Stomach (tissue), 9 donors: Measurements from ENCODE around the gene OSTF1. TPM values are rescaled to one million over a fixed set of nuclear protein-coding genes. Genes with fewer than 3 reads are reported as not detected.

Experiments
- DNase-seq, 2 donors: peaks; one replicate each; pipeline versions ENCODE4 v3.0.0 to v3.0.0-alpha.2; 2013 to 2019
- H3K27ac ChIP-seq, 5 donors: fragments of 200-600 bp in 4 of 5; sonication (generic) in 4 of 5; one replicate each; pipeline ENCODE4 v1.5.1; 2013 to 2019; ENCODE audit warnings: mild to moderate bottlenecking in 1 of 5, moderate library complexity in 1 of 5
- H3K27me3 ChIP-seq, 3 donors: fragments of 200-600 bp; sonication (generic); one replicate each; pipeline ENCODE4 v1.5.1; 2017 to 2019; ENCODE audit warnings: mixed run types in 1 of 3
- H3K36me3 ChIP-seq, 4 donors: fragments of 200-600 bp; sonication (generic); 1 replicate in 3 of 4; 2 replicates in 1 of 4; pipeline ENCODE4 v1.5.1; 2016 to 2019
- H3K4me1 ChIP-seq, 4 donors: fragments of 200-600 bp; sonication (generic); one replicate each; pipeline ENCODE4 v1.5.1; 2016 to 2019
- H3K4me3 ChIP-seq, 4 donors: fragments of 200-600 bp; sonication (generic) in 3 of 4; one replicate each; pipeline ENCODE4 v1.5.1; 2016 to 2019; ENCODE audit warnings: mild to moderate bottlenecking in 1 of 4
- H3K9me3 ChIP-seq, 4 donors: fragments of 200-600 bp; sonication (generic); one replicate each; pipeline ENCODE4 v1.5.1; 2016 to 2019
- CTCF ChIP-seq, 7 experiments: fragments of 450-650 bp in 4 of 7; fragments of 200-600 bp in 3 of 7; sonication (generic) in 3 of 7; IDR thresholded peaks; one replicate each; pipeline ENCODE4 v1.5.1; 2016 to 2019; ENCODE audit warnings: antibody characterized with exemption in 7 of 7, control low read depth in 2 of 7, mild to moderate bottlenecking in 1 of 7
- EP300 ChIP-seq: sonication (generic); formaldehyde crosslinking; IDR thresholded peaks from one replicate; pipeline ENCODE4 v1.6.1; 2017; ENCODE audit warnings: antibody characterized with exemption
- POLR2A ChIP-seq, 4 donors: fragments of 450-650 bp; IDR thresholded peaks; one replicate each; pipeline ENCODE4 v1.6.1; 2016; ENCODE audit warnings: antibody characterized with exemption in 4 of 4, control low read depth in 2 of 4, mild to moderate bottlenecking in 1 of 4, moderate library complexity in 1 of 4
- POLR2AphosphoS5 ChIP-seq, 3 donors: sonication (generic); formaldehyde crosslinking; IDR thresholded peaks; one replicate each; pipeline ENCODE4 v1.6.1; 2016; ENCODE audit warnings: antibody characterized with exemption in 3 of 3
- WGBS, 5 donors: extraction: QIAGEN DNeasy Blood & Tissue Kit in 3 of 5; methylation state at CpG; one replicate each; pipeline versions ENCODE4 v1.1.5 to v1.1.7; 2013 to 2018; 5-methylcytosine and 5-hydroxymethylcytosine counted together
- intact Hi-C: fragments of 100-400 bp; cut with DNase I; formaldehyde crosslinking; loops from one replicate; pipeline ENCODE4 v1.15.1; 2023; ENCODE audit warnings: low total_unique reads
- polyA plus RNA-seq, 3 donors: library from polyadenylated mRNA; stranded (reverse); fragments of 200-250 nt; gene quantifications; one replicate each; pipeline ENCODE4 v1.2.3, GENCODE V29; 2013
- total RNA-seq, 5 donors: library from RNA; depleted of rRNA; stranded (reverse); fragments of >200 nt; gene quantifications; one replicate each; pipeline versions ENCODE4 v1.1.0 to v1.2.3, GENCODE V29; 2014 to 2016
- donor health status: healthy with polysubstance abuse.
- donor health status: Bipolar disorder and iron deficiency.
- donor health status: healthy.

OSTF1 gene
- total and polyA plus RNA-seq, 8 donors = 2.2 to 79.4 (median 43.5) TPM; not detected in 1

- Histone ChIP-seq H3K9me3 (no peaks in the 10 kb centered on the region), H3K4me3 (no peak overlapping the region), H3K4me1 (peaks cover 0 to 9% (median 3%) of the 10 kb centered on the region in 4 donors), H3K27ac (peak overlapping the region in 1 of 5 donors; percentile 23), H3K36me3 (peaks cover 11 to 73% (median 60%) of the 10 kb centered on the region in 4 donors), H3K27me3 (no peaks in the 10 kb centered on the region)
- TF ChIP-seq EP300 = no peak
- TF ChIP-seq CTCF (IDR thresholded peaks at IDR 0.05) = no peak
- TF ChIP-seq POLR2A (IDR thresholded peaks at IDR 0.05) = no peak
- no peak for TF ChIP-seq POLR2AphosphoS5 (IDR thresholded peaks at IDR 0.05)
- peak in 1 of 2 donors; percentile 24 for DNase-seq
- WGBS, 5 donors = 81 to 95% (median 90%) methylated on average over 2 of the region's 2 CpGs
- intact Hi-C loops = no loop called here
These were observed 23.8 kb upstream of the OSTF1 start for GRCh38 chr9:75064307-75065025.

GRCh38 chr9:75065510-75065909 is 22.8 kb upstream of the OSTF1 start:
- TF ChIP-seq CTCF (IDR thresholded peaks at IDR 0.05) (no peak), POLR2AphosphoS5 (IDR thresholded peaks at IDR 0.05) (no peak), POLR2A (IDR thresholded peaks at IDR 0.05) (no peak), EP300 (no peak)
- no peaks in the 10 kb centered on the region for H3K27me3 ChIP-seq
- H3K4me1 ChIP-seq = peaks cover 0 to 9% (median 3%) of the 10 kb centered on the region in 4 donors
- intact Hi-C loops = no loop called here
- WGBS, 5 donors = 52 to 96% (median 93%) methylated on average over 2 of the region's 2 CpGs
- no peak for DNase-seq
- peaks cover 11 to 75% (median 58%) of the 10 kb centered on the region in 4 donors for H3K36me3 ChIP-seq
- H3K27ac ChIP-seq = no peak overlapping the region
- H3K9me3 ChIP-seq = no peaks in the 10 kb centered on the region
- H3K4me3 ChIP-seq = no peak overlapping the region

- TF ChIP-seq EP300 (no peak), POLR2A (IDR thresholded peaks at IDR 0.05) (no peak), POLR2AphosphoS5 (IDR thresholded peaks at IDR 0.05) (no peak)
- no peak for DNase-seq
- H3K27me3 ChIP-seq = no peaks in the 10 kb centered on the region
- H3K27ac ChIP-seq = no peak overlapping the region
- WGBS, 5 donors = 73 to 99% (median 88%) methylated on average over 4 of the region's 4 CpGs
- intact Hi-C loops = no loop called here
- peaks cover 7 to 52% (median 42%) of the 10 kb centered on the region in 4 donors for H3K36me3 ChIP-seq
- H3K4me1 ChIP-seq = peaks cover 0 to 9% (median 3%) of the 10 kb centered on the region in 4 donors
- no peaks in the 10 kb centered on the region for H3K9me3 ChIP-seq
- H3K4me3 ChIP-seq = no peak overlapping the region
These were observed 20.4 kb upstream of the OSTF1 start for GRCh38 chr9:75067894-75068293.

- H3K27ac ChIP-seq = no peak overlapping the region
- 44 to 74% (median 65%) methylated on average over 2 of the region's 2 CpGs for WGBS, 5 donors
- intact Hi-C loops = no loop called here
- H3K9me3 ChIP-seq = no peaks in the 10 kb centered on the region
- no peak overlapping the region for H3K4me3 ChIP-seq
- peaks cover 7 to 45% (median 36%) of the 10 kb centered on the region in 4 donors for H3K36me3 ChIP-seq
- TF ChIP-seq CTCF (IDR thresholded peaks at IDR 0.05) (no peak), EP300 (no peak), POLR2A (IDR thresholded peaks at IDR 0.05) (no peak), POLR2AphosphoS5 (IDR thresholded peaks at IDR 0.05) (no peak)
- H3K27me3 ChIP-seq = no peaks in the 10 kb centered on the region
- H3K4me1 ChIP-seq = peaks cover 0 to 8% (median 1%) of the 10 kb centered on the region in 4 donors
- DNase-seq = no peak
These were observed 19.1 kb upstream of the OSTF1 start for GRCh38 chr9:75069171-75069570.
